ENCODE measurements around the gene NAV3.

Gene NAV3

GRCh38 chr12:77995436-77996167, 164.9 kb downstream of the NAV3 start:
- DNase-seq, result peak; percentile 87

GRCh38 chr12:77996670-77997069, 166.0 kb downstream of the NAV3 start:
- DNase-seq, result no peak

GRCh38 chr12:77998236-77998786, 167.6 kb downstream of the NAV3 start:
- DNase-seq, result no peak

DNA sequence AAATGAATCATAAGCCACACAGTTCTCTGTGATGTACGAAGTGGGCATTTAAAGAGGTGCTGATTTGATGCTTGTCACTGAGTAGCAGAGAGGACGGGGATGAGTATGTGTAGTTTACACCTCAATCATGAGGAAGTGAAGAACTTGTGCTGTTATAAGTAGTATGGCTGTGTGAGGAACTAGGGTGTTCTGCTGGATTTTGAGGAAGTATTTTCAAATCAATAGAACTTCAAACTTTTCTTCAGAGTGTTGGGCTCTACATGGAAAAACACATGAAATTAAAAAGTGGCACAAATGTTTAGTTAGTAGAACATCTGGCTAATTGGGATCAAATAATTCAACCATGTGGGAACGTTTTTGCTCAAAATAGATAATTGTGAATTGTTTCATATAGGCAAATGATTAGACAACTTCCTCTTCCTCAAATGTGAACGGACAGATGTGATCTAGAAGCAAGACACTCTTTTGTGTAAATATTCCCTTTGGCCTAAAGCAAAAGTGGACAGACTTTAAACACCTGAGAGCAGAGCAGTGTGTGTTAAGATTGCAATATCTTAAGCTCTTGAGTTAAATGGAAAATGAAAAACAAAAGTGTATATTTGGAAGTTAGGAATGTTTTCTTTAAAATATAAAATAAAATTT, 168.5 kb downstream of the NAV3 start:
- DNase-seq, result no peak

- no peak for DNase-seq
Measured at GRCh38 chr12:78002878-78003277, 172.2 kb downstream of the NAV3 start.

- DNase-seq, result no peak
Measured at GRCh38 chr12:78004249-78005093, 173.8 kb downstream of the NAV3 start.

DNA sequence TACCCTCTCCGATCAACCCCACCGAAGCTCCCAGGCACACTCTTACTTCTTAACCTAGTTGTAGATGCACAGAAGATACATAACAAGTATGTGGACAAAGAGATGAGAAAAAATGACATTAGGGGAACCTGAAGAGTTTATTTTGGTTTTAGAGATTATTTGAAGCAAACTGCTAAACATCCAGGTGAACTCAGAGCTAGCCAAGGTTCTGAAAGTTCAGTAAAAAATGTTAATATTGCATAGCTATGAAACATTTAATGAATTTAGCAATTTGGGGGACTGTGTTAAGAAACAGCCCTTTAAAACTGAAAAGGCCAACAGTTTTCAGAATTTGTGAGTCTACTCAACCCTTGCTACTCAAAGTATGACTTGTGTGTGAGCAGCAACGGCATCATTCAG, 174.4 kb downstream of the NAV3 start:
- DNase-seq, result no peak

- no peak for DNase-seq
Measured at GRCh38 chr12:78007173-78007572, 176.5 kb downstream of the NAV3 start.

DNA sequence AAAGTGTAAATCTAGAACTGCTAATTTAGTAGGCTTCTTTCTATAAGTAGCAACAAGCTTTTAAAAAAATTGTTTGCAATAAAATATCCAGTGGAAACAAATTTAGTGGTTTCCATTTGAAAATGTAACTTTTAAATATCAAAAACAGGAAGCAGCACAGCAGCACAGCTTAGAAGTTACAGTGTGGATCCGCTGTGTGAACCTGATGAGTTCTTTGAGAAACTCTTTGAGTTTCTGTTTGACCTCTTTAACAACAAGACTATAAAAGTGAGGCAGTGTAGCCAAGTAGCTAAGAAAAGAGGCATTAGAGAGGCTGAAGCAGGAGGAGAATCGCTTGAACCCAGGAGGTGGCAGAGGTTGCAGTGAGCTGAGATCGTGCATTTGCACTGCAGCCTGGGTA, 178.3 kb downstream of the NAV3 start:
- no peak for DNase-seq

DNA sequence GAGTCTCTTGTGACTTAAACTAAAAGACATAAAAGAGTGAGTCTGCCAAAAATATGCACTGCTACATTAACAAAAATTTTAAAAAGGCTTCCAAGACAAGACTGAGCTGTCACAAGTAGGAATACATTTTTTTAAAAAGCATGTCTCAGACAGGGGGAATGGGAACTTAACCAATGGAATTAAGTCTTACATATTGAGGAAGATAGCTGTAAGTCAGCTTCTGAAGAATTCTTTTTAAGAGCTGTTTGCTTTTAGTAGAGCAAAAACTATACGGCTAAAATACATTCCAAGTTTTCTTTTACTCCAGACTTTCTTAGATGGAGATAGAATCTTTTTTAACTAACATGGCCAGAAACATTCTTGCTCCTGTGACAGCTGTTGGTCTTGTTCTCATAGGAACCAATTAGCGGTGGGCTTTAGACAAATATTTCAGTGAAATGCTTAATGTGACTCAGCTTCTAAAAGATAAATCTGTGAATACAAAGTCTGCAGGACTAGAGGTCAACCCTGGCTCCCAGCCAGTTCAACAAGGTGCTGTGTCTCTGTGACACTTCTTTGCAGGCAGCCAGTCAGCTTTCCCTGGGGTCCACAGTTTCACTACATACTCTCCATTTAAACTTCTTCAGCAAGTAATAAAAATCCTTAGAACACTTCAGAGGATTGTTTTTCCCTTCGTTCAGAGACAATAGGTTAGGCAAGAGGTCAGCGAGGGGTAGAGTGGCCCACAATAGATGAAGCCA, 187.6 kb downstream of the NAV3 start:
- peak; percentile 42 for DNase-seq

DNA sequence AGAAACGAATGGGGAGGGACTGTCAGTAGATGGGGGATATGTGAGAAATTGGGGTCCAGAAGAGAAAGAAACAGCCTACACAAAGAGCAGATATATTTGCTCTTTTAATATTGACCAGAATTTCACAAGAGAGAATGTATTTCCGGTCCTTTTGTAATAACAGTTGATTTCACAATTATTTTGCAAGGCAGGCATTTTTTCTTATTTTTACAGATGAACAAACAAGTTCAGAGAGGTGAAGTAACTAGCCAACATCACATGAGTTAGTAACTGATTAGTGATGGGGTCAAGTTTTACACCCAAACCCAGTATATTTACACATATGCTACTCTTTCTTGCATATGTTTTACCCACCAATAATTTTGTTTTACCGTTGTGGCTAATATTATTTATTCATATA, 188.2 kb downstream of the NAV3 start:
- no peak for DNase-seq

- DNase-seq, result no peak
Measured at GRCh38 chr12:78028426-78028825, 197.7 kb downstream of the NAV3 start.

DNA sequence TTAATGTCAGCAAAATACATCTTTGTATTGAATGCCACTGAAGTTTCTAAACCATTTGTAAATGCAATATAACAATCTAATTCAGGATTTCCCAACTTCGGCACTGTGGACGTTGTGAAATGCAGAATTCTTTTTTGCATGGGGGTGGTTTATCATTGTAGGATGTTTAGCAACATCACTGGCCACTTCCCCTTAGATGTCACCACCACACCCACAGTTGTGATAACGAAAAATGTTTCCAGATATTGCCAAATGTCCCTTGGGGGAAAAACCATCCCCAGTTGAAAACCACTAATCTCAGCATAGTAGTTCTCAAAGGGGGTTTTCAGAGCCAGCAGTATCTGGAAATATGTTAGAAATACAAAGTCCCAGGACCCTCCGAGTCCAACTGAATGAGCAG, 203.3 kb downstream of the NAV3 start:
- peak; percentile 33 for DNase-seq

GRCh38 chr12:78035901-78036606, 205.4 kb downstream of the NAV3 start:
- no peak for DNase-seq

- DNase-seq, result no peak
Measured at GRCh38 chr12:78036874-78037273, 206.2 kb downstream of the NAV3 start.

DNA sequence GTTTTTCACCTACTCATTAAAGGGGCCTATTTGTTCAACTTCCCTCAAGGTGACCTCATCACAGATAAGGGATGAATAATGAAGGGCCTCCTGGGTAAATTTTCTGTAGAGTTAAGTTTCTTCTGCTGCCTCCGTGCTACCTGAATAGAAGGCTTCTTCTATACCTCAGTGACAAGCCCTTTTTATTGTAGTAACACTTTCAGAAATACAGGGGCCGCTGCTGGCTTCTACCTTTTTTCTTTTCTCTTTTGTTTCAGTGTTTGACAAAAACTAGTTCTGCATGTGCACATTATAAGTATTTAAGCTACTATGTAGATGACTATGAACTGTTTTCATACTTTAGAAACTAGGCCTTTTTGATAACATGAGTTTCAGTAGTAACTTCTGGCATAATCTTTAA, 207.0 kb downstream of the NAV3 start:
- DNase-seq, result no peak

DNA sequence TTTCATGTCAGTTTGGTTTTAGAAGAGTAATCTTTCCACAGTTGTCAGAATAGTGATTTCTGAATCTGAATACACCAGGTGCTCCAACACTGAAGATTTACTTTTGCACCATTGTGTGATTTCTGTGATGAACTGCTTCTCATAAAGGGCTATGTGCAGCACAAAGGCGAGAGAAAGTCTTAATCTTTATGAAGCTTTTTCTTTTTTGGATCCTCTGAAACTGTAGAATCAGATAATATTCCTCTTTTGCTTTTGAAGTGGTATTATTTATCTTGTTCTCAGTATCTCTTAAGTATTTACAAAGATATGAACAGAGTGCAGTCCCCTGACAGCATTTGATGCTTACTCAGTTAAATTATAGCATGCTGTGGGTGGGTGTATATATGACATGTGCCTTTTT, 207.8 kb downstream of the NAV3 start:
- no peak for DNase-seq

- DNase-seq, result peak; percentile 11
Measured at GRCh38 chr12:78038986-78039385, 208.3 kb downstream of the NAV3 start.

DNA sequence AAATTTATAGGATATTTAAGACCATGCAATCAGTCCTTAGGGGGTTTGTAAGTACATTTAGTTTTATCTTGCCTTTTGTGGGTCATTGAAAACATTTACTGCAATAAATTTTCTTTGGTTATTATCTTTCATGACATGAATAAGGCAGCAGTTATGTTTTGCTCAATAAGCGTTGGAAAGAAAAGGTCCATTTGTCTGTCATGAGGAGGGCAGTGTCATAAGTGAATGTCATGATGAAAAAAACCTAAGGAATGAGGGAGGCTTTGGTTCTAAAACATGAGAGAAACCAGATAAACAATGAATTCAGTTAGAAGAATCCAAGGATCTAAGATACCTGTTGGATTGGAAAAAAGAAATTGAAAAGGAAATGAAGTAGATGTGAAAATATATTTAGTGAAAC, 209.4 kb downstream of the NAV3 start:
- no peak for DNase-seq

DNA sequence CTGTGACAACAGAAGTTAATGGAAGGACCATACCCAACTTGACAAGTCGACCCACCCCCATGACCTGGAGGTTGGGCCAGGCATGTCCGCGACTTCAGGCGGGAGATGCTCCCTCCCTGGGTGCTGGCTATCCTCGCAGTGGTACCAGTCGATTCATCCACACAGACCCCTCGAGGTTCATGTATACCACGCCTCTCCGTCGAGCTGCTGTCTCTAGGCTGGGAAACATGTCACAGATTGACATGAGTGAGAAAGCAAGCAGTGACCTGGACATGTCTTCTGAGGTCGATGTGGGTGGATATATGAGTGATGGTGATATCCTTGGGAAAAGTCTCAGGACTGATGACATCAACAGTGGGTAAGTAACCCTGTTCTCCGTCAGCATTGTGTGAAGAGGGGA, 220.1 kb downstream of the NAV3 start:
- DNase-seq, result no peak

DNA sequence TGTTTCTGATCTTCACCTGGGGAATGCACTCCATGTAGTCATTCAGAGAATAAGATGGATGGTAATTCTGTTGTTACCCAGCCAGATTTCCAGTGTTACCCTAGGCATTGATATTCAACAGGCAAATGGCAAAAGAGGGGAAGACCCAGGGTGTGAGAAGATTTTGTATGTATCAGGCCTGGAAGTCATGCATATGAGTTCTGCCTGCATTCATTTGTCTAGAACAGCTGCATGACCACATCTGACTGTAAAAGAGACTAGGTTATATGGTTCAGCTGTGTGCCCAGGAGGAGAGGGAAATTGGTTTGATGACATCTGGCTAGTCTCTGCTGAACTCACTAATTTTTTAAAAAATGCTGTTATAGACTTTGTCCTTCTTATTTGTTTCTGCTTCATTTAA, 224.9 kb downstream of the NAV3 start:
- DNase-seq, result no peak

DNA sequence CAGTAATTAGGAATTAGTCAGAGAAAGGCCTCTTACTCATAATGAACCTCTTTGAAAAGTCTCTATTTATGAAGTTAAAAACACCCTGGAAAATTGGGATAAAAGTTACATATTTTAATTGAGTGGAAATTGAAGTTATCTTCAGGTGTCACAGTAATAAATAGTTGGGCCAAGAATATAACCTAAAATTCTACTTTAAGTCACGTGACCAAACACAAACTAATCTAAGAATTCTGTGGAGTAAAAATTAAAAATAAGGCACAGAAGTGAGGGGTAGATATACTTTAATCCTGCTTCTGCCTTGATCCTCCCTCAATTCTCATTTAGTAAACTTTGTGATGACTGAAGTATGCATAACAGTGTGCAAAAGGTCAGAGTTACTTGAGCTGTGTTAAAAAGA, 226.4 kb downstream of the NAV3 start:
- DNase-seq, result no peak

Measured in fibroblast of skin of abdomen (primary cell).